Kidney (tissue), 14 donors: Measurements from ENCODE around the gene GLIS1. TPM values are rescaled to one million over a fixed set of nuclear protein-coding genes. Genes with fewer than 3 reads are reported as not detected.

Experiments used
- DNase-seq, 5 donors: peaks; one replicate each; pipeline ENCODE4 v3.0.0-alpha.2; 2013 to 2020
- FAIRE-seq: peaks from 2 replicates; lab custom pipeline; 2012; peaks lifted over from hg19 to GRCh38; lab: Jason Lieb, UNC
- H3K27ac ChIP-seq, 2 donors: one replicate each; pipeline ENCODE4 v1.7.0; 2013; ENCODE audit warnings: low read depth in 2 of 2, low read length in 2 of 2, inconsistent platforms in 1 of 2
- H3K27me3 ChIP-seq: one replicate; pipeline ENCODE4 v1.7.1; 2013; ENCODE audit warnings: low read length, inconsistent platforms; ENCODE audit not compliant: control insufficient read depth, insufficient read depth
- H3K36me3 ChIP-seq, 3 donors: one replicate each; pipeline versions ENCODE4 v1.7.0 to v1.7.1; 2013; ENCODE audit warnings: low read length in 3 of 3, control low read depth in 1 of 3, inconsistent platforms in 1 of 3; ENCODE audit not compliant: insufficient read depth in 3 of 3, control insufficient read depth in 2 of 3
- H3K4me1 ChIP-seq, 3 donors: one replicate each; pipeline versions ENCODE4 v1.7.0 to v1.7.1; 2013; ENCODE audit warnings: low read length in 3 of 3, inconsistent platforms in 1 of 3, low read depth in 1 of 3; ENCODE audit not compliant: control insufficient read depth in 2 of 3, insufficient read depth in 2 of 3
- H3K4me3 ChIP-seq, 3 donors: one replicate each; pipeline versions ENCODE4 v1.7.0 to v1.8.1; 2013; ENCODE audit warnings: low read length in 3 of 3, control low read depth in 1 of 3, inconsistent platforms in 1 of 3
- H3K9ac ChIP-seq, 3 donors: one replicate each; pipeline versions ENCODE4 v1.7.0 to v1.7.1; 2013; ENCODE audit warnings: low read length in 3 of 3, control low read depth in 1 of 3, inconsistent platforms in 1 of 3
- H3K9me3 ChIP-seq, 3 donors: one replicate each; pipeline versions ENCODE4 v1.7.0 to v1.7.1; 2013; ENCODE audit warnings: low read length in 3 of 3, control low read depth in 1 of 3, inconsistent platforms in 1 of 3; ENCODE audit not compliant: control insufficient read depth in 2 of 3, insufficient read depth in 1 of 3
- intact Hi-C: fragments of 100-400 bp; cut with DNase I; formaldehyde crosslinking; loops from one replicate; pipeline ENCODE4 v1.11.1; 2022
- polyA plus RNA-seq: library from polyadenylated mRNA; stranded (reverse); fragments of 350-450 nt; fragmentation: Illumina TruSeq; extraction: RNeasy Lipid Tissue Mini Kit (QIAGEN cat#74804); gene quantifications from one replicate; pipeline ENCODE4 v1.2.3, GENCODE V29; 2014; ENCODE audit warnings: low read depth, low replicate concordance; ENCODE audit not compliant: insufficient read depth
- total RNA-seq: library from RNA; stranded (reverse); fragmentation: NEBNext Ultra II Directional; extraction: Animal tissue kit (Norgen Biotek cat#: 25700); gene quantifications from one replicate; pipeline ENCODE4 v1.2.1, GENCODE V29; 2021
- TF ChIP-seq, protein P1 (sequence below): IDR thresholded peaks from 3 replicates; pipeline ENCODE4 v1.5.1; 2012; ENCODE audit warnings: mild to moderate bottlenecking, moderate library complexity, borderline replicate concordance; ENCODE audit not compliant: insufficient read depth; ENCODE audit errors: extremely low read depth
- donor health status: control.
- donor health status: control.
- donor health status: control.
- donor health status: control.
- donor health status: control.
- donor health status: DM: yes; HTN: yes; CAD: no.
- donor health status: Normal renal cell carcinoma (clear cell type).

The GLIS1 gene
- total and polyA plus RNA-seq, 2 donors from 2014 or later: 3.3 to 3.7 TPM

GRCh38 chr1:53583868-53584776 lies 154.8 kb downstream of the GLIS1 start:
- peak in 1 of 5 donors; percentile 30 for DNase-seq
- intact Hi-C loops: no loop called here
- H3K9me3 ChIP-seq: no peaks in the 10 kb centered on the region
- no peak overlapping the region for H3K9ac ChIP-seq
- H3K27me3 ChIP-seq: no peaks in the 10 kb centered on the region
- H3K36me3 ChIP-seq: no peaks in the 10 kb centered on the region
- TF ChIP-seq, protein P1, sequence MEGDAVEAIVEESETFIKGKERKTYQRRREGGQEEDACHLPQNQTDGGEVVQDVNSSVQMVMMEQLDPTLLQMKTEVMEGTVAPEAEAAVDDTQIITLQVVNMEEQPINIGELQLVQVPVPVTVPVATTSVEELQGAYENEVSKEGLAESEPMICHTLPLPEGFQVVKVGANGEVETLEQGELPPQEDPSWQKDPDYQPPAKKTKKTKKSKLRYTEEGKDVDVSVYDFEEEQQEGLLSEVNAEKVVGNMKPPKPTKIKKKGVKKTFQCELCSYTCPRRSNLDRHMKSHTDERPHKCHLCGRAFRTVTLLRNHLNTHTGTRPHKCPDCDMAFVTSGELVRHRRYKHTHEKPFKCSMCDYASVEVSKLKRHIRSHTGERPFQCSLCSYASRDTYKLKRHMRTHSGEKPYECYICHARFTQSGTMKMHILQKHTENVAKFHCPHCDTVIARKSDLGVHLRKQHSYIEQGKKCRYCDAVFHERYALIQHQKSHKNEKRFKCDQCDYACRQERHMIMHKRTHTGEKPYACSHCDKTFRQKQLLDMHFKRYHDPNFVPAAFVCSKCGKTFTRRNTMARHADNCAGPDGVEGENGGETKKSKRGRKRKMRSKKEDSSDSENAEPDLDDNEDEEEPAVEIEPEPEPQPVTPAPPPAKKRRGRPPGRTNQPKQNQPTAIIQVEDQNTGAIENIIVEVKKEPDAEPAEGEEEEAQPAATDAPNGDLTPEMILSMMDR: no peak
- no peak overlapping the region for H3K4me3 ChIP-seq
- no peak overlapping the region for H3K27ac ChIP-seq
- FAIRE-seq: no peak
- H3K4me1 ChIP-seq: peaks cover 0 to 3% (median 0%) of the 10 kb centered on the region in 3 donors

DNA sequence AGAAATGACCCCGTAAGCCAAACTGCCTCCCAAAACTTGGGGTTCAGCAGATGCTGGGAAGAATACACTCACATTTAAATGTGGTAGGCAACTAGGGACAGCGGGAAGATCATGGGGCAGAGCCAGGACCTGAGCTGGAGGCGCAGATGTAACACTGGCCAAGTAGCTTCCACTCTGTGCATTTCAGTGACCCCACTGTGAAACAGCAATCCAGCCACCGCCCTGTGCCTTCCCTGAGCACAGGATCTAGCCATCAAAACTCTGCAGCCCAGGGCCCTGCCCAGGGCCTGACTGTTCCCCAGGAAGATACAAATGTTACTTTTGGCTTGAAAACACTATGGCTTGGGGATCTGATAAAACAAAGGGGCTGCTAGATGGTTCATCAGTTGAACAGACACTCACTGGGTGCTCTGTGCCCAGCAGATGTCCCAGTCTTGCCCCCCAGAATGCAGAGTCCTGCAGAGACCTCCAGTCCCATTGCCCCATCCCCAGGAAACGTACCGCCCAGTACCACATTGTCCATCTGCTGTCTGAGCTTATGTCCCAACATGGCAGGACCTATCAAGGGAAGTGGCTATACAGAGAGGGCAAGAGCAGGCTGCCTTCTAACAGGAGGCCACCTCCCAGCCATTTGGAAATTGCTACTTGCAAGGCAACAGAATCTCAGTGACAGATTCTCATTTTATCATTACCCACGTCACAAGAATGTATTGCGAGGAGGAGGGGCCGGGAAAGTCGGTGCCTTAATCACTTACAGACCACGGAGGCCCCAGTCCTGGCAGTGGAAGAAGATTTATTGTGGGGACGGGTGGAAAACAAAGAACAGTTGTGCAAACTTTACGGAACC lies 155.7 kb downstream of the GLIS1 start:
- intact Hi-C loops: no loop called here
- H3K4me3 ChIP-seq: no peak overlapping the region
- H3K36me3 ChIP-seq: no peaks in the 10 kb centered on the region
- TF ChIP-seq, protein P1: no peak
- no peak overlapping the region for H3K9ac ChIP-seq
- H3K27me3 ChIP-seq: no peaks in the 10 kb centered on the region
- FAIRE-seq (no peak), DNase-seq (peak in 4 of 5 donors; percentile 55 to 81 (median 64))
- H3K27ac ChIP-seq: no peak overlapping the region
- no peaks in the 10 kb centered on the region for H3K9me3 ChIP-seq
- H3K4me1 ChIP-seq: peaks cover 0 to 3% (median 0%) of the 10 kb centered on the region in 3 donors

GRCh38 chr1:53582211-53583020 lies 156.5 kb downstream of the GLIS1 start:
- Histone ChIP-seq H3K27me3 (no peaks in the 10 kb centered on the region), H3K9me3 (no peaks in the 10 kb centered on the region), H3K9ac (no peak overlapping the region), H3K27ac (no peak overlapping the region), H3K4me3 (no peak overlapping the region), H3K36me3 (no peaks in the 10 kb centered on the region), H3K4me1 (peaks cover 0 to 3% (median 0%) of the 10 kb centered on the region in 3 donors)
- intact Hi-C loops: no loop called here
- TF ChIP-seq, protein P1: no peak
- peak in 2 of 5 donors; percentile 57 for DNase-seq
- FAIRE-seq: no peak
